HG03039 (cell line): ENCODE results near the gene FGFR3.

Experiments used
- ATAC-seq: cut with Tn5 transposase; IDR thresholded peaks from one replicate; pipeline ENCODE4 v1.9.1; 2021; ENCODE audit warnings: mild to moderate bottlenecking, moderate library complexity; ENCODE audit not compliant: unreplicated experiment

The FGFR3 gene

DNA sequence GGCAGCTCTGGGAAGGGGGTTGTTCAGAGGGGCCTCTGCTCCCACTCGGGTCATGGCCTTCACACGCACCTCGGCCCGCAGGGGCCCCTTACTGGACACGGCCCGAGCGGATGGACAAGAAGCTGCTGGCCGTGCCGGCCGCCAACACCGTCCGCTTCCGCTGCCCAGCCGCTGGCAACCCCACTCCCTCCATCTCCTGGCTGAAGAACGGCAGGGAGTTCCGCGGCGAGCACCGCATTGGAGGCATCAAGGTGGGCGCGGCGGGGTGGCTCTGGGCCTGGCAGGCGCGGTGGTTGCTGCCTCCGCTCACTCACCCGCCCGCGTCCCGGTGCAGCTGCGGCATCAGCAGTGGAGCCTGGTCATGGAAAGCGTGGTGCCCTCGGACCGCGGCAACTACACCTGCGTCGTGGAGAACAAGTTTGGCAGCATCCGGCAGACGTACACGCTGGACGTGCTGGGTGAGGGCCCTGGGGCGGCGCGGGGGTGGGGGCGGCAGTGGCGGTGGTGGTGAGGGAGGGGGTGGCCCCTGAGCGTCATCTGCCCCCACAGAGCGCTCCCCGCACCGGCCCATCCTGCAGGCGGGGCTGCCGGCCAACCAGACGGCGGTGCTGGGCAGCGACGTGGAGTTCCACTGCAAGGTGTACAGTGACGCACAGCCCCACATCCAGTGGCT lies 8.3 kb downstream of the FGFR3 start:
- ATAC-seq: no peak

DNA sequence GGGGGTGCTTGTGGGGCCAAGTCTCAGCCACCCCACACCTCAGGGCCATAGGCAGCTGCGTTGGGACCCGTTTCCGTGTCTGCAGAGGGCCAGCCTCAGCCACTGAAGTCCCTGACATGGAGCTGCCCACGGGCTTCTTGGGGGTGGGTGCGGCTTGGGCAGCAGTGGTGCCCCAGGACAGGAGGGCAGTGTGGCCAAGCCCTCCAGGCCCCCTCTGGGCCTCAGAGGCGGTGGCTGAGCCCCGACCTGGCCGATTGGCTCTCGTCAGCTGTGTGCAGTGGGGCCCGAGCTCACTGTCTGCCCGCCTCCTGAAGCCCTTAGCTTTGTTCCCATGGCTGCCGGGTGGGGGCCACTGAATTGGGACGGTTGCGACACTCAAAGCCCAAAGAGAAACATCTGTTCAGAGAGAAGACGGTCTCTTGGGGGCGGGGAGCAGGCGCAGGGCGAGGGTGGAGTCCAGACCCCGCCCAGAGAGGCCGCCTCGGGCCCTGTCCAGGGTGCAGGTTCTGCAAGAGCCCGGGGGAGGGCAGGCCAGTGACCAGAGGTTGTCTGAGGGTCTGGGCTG lies 9.1 kb downstream of the FGFR3 start:
- no peak for ATAC-seq

DNA sequence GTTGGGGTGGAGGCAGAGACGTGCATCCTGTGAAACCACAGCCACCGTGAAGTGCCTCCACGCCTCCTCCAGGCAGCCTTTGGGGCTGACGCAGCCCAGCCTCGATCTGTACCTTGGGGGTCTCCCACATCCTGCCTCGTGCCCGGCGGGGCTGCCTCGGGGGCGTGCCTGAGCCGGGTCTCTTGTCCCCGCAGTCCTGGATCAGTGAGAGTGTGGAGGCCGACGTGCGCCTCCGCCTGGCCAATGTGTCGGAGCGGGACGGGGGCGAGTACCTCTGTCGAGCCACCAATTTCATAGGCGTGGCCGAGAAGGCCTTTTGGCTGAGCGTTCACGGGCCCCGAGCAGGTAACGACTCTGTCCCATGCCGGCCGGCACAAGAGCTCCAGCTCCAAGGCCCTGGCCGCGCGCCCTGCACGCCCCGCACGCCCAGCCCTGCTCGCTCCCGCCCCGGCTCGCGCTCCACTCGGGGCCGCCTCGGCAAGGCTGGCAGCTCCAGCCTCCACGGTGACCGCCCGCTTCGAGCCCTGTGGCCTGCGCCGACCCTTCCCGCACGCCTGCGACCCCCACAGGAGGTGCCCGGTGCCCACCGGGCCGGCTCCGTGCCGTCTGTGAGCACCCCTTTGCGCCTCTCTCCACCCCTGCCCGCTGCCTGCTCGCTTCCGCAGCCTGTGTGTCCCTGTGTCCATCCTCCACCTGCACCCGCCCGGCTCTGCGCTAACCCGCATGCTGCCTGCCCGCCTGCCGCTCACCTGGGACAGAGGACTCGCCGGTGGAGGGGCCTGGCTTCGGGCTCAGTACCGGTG lies 9.8 kb downstream of the FGFR3 start:
- no peak for ATAC-seq

DNA sequence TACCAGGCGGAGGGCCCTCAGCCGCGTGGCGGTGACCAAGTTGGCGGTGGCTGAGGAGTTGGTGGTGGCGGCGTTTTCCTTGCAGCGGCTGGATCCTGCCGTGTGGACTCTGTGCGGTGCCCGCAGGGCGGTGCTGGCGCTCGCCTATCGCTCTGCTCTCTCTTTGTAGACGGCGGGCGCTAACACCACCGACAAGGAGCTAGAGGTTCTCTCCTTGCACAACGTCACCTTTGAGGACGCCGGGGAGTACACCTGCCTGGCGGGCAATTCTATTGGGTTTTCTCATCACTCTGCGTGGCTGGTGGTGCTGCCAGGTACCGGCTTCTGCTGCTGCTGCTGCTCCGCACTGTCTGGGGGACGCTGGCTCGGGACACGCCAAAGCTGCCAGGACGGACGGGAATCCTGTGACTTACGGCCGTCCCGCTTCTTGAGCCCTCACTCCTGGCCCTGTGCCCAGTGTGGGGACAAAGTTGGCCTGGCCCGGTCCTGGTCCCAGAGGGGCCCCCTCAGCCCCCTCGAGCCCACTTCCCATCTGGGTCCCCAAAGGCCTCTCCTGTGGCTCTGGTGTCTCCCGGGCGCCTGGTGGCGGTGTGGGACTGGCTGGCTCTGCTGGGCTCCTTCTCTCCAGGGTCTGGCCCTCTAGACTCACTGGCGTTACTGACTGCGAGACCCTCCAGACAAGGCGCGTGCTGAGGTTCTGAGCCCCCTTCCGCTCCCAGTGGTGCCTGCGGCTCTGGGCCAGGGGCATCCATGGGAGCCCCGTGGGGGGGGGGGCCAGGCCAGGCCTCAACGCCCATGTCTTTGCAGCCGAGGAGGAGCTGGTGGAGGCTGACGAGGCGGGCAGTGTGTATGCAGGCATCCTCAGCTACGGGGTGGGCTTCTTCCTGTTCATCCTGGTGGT lies 10.7 kb downstream of the FGFR3 start:
- ATAC-seq: no peak

DNA sequence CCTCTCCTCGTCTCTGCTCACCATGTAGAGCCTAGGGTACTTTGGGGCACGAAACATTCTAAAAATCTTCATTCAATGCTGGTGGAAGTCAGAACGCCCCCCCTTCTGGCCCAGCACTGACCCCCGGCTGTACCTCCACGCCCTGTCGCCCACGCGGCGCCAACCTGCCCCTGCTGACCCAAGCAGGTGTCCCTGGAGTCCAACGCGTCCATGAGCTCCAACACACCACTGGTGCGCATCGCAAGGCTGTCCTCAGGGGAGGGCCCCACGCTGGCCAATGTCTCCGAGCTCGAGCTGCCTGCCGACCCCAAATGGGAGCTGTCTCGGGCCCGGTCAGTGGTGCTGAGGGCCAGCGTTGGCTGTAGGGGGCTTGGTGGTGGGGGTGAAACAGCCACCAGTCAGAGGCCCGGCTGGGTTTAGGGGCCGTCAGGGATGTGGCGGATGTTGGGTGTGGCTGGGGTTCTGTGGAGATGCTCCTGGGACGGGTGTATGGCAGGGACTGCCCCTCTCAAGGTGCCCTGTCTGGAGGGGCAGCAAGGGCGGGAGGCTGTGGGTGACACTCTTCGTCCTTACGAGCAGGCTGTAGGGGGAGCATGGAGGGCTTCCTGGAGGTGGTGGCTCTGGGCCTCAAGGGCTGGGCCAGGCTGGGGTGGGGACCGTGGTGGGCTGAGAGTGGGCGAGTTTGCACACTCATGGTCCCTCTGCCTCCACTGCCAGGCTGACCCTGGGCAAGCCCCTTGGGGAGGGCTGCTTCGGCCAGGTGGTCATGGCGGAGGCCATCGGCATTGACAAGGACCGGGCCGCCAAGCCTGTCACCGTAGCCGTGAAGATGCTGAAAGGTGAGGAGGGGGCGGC lies 11.8 kb downstream of the FGFR3 start:
- no peak for ATAC-seq

DNA sequence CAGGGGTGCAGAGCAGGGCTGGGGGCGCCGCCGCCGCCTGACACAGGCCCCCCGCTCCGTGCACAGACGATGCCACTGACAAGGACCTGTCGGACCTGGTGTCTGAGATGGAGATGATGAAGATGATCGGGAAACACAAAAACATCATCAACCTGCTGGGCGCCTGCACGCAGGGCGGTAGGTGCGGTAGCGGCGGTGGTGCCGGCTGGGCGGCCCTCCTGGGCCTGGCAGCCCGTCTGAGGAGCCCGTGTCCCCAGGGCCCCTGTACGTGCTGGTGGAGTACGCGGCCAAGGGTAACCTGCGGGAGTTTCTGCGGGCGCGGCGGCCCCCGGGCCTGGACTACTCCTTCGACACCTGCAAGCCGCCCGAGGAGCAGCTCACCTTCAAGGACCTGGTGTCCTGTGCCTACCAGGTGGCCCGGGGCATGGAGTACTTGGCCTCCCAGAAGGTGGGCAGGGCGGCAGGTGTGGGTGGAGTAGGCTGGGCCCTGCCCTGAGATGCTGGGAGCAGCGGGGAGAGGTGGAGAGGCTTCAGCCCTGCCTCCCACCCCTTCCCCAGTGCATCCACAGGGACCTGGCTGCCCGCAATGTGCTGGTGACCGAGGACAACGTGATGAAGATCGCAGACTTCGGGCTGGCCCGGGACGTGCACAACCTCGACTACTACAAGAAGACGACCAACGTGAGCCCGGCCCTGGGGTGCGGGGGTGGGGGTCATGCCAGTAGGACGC lies 12.6 kb downstream of the FGFR3 start:
- no peak for ATAC-seq

DNA sequence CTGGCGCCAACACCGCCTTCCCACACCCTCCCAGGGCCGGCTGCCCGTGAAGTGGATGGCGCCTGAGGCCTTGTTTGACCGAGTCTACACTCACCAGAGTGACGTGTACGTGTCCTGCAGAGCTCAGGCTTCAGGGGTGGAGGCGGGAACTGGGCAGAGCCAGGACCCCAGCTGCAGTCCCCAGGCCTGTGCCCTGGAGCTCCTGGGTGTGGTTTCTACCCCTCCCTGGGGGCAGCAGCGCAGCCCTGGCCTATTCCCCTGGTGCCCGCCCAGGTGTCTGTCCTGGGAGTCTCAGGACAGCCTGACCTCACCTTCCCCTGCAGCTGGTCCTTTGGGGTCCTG lies 13.1 kb downstream of the FGFR3 start:
- no peak for ATAC-seq

DNA sequence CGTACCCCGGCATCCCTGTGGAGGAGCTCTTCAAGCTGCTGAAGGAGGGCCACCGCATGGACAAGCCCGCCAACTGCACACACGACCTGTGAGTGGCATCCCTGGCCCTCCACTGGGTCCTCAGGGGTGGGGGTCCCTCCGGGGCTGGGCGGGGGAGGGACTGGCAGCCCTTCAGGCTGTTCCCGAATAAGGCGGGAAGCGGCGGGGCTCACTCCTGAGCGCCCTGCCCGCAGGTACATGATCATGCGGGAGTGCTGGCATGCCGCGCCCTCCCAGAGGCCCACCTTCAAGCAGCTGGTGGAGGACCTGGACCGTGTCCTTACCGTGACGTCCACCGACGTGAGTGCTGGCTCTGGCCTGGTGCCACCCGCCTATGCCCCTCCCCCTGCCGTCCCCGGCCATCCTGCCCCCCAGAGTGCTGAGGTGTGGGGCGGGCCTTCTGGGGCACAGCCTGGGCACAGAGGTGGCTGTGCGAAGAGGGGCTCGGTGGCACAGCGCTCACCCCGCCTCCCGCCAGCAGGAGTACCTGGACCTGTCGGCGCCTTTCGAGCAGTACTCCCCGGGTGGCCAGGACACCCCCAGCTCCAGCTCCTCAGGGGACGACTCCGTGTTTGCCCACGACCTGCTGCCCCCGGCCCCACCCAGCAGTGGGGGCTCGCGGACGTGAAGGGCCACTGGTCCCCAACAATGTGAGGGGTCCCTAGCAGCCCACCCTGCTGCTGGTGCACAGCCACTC lies 13.7 kb downstream of the FGFR3 start:
- ATAC-seq: no peak

DNA sequence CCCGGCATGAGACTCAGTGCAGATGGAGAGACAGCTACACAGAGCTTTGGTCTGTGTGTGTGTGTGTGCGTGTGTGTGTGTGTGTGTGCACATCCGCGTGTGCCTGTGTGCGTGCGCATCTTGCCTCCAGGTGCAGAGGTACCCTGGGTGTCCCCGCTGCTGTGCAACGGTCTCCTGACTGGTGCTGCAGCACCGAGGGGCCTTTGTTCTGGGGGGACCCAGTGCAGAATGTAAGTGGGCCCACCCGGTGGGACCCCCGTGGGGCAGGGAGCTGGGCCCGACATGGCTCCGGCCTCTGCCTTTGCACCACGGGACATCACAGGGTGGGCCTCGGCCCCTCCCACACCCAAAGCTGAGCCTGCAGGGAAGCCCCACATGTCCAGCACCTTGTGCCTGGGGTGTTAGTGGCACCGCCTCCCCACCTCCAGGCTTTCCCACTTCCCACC lies 14.3 kb downstream of the FGFR3 start:
- ATAC-seq: no peak

DNA sequence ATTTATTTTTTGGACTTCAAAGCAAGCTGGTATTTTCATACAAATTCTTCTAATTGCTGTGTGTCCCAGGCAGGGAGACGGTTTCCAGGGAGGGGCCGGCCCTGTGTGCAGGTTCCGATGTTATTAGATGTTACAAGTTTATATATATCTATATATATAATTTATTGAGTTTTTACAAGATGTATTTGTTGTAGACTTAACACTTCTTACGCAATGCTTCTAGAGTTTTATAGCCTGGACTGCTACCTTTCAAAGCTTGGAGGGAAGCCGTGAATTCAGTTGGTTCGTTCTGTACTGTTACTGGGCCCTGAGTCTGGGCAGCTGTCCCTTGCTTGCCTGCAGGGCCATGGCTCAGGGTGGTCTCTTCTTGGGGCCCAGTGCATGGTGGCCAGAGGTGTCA lies 15.3 kb downstream of the FGFR3 start:
- ATAC-seq: no peak

DNA sequence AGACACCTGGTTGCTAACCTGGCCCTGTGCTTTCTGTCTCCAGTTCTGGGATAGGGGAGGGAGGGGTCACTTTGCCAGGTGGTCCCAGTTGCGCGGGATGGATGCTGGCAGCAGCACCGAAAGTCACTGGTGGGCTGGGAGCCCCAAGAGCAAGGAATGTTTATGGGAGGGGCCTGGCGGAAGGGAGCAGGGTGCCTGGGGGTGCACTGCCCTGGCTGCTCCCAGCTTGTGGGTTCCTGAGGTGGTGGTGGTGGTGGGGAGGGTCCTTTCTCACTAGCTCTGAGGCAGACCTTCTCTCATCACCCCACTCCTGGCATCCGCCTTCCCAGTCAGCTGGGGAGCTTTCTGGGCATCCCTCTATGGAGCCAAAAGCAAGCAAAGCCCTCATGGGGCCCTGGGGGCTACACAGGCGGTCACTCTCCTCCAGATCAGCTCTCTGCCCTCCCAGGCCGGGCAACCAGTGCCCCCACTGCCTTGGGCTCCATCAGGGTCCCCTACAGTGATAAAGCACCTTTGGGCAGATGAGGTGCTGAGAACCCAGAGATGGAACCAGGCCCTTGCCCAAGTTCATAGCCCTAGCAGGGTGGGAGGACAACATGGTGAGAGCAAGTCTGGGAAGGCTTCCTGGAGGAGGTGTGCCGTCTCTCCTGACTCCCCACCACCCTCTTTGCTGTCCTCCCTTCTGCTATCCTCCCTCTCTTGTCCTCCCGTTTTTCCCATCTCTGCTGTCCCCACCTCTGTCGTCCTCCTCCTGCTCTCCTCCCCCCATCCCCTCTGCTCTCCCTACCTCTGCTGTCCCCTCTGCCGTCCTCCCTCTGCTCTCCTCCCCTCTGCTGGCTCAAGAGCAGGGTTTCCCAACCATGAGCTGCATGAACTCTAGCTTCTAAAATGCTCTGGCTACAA lies 16.0 kb downstream of the FGFR3 start:
- no peak for ATAC-seq

DNA sequence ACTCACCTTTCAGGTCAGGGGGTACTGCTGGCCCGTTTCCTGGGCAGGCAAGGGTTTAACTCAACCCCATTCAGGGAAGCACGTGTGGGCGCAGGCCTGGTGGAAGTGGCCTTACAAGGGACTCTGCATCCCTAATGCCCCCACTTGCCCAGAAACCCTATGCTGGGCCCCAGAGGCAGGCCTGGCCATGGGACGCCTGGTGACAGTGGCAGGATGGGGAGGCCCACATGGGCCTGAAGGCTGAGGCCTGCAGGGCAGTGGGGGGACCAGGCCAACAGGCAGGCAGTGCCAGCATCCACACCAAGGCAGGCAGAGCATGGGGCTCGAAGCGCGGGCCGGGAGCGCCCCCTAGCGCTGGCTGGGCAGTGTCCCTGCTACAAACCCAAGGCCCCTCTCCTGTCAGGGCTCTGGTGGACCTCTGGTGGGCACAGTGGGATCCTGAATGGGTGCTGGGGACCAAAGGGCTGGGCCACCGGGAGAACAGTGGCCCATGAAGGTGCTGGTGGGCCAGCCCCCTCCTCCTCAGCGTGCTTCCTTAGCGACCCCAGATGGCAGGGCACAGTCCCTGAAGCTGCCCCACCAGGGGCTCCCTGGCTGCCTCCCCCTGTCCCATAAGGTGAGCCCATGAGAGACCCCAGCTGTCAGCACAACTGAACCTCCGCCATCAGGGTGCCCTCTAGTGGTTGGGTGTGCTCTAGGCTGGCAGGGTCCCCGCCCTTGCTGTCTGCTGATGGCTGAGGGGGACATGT lies 16.8 kb downstream of the FGFR3 start:
- no peak for ATAC-seq

DNA sequence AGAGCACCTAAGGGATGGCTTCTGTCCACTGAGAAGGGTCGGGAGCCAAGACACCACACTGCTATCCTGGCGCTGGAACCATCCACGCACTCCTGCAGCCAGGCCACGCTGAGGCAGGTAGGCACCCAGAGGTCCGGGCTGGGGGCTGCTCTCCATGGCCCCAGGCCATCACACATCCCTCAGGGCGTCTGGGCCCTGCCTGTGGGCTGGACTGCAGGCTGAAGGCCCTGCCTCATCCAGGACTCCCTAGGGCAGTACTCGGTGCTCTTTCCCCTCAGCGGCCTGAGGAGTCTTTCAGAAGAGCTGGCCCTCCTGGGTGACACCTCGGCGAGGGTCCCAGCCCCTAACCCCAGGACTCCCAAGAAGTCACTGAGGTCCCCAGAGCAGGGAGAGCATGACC lies 17.7 kb downstream of the FGFR3 start:
- ATAC-seq: no peak

DNA sequence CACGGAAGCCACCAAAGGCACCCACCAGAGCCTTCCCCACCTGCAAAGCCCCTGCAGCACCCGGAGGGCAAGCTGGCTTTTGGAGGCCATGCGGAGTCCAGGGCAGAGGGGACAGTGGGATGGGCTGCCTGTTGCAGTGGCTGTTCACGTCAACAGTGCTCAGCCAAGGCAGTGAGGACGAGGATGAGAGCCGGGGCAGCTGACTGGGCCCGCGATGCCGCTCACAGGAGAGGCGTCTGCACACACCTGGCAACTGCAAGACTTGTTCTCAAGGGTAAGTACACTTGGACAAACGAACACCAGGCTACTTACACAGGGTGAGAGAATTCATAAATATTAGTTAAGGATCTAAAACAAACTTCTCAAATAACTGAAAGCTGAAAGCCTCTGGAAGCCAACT lies 19.6 kb downstream of the FGFR3 start:
- ATAC-seq: no peak

DNA sequence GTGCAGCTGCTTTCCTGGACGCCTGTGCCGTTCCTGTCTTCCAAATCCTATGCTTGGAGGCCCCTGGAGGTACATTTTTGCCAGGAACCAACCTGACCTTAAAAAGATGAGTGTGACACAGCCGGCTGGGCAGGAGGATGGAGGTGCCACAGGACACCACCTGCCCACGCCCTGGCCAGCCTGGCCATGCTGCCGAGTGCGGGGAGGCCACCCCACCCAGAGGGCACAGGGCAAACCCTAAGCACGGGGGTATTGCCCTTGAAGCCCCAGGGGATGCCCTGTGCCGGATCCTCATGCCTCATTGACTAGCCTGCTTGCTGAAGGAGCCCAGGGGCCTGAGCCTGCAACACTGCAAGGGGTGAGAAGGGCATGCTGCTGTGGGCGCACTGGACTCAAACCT lies 20.1 kb downstream of the FGFR3 start:
- no peak for ATAC-seq

DNA sequence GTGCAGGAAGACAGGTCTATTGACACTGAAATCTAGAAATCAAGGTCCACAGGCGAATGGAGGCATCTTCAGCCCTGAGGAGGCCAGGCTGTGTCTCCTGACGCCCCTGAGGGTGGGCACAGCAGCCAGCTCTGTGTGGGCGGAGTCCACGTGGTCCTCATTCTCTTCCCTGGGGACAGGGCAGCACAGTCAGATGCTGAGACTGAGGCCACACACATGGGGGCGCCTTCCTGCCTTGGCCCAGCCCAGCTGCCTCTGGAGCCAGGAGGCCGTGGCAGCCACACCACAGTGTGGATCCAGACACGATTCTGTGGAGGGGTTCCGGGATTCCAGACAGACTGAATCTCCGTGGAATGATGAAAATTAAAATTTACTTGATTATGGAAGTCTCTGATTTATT lies 20.8 kb downstream of the FGFR3 start:
- no peak for ATAC-seq

DNA sequence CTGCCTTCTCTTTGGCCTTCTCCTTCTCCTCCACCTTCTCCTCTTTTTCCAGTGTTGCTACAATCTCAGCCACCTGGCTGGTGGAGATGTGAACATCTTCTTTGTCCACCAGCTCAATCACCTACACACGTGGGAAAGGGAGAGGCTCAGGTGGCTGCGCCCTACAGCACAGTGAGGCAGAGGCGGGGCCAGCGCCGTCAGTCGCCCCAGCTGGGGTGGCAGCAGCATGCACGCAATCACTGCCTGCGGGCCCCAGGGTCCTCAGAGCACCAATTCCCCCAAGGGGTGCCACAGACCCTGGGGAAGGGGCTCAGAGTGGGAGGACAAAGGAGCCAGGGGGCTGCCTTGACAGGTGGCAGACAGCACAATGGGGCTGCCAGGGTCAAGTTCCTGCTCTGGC lies 21.4 kb downstream of the FGFR3 start:
- no peak for ATAC-seq
